PFSK-1 (cell line): ENCODE data around the gene STK32A.

Experiments used
- FOXP2 ChIP-seq: optimal IDR thresholded peaks from 2 replicates; pipeline ENCODE3; 2011; ENCODE audit warnings: borderline replicate concordance, control low read depth, inconsistent platforms; ENCODE audit not compliant: insufficient read depth; ENCODE audit errors: extremely low read length, extremely low read depth
- POLR2AphosphoS5 ChIP-seq: IDR thresholded peaks from 2 replicates; pipeline ENCODE4 v1.6.1; 2012; ENCODE audit warnings: low read depth, mild to moderate bottlenecking, control low read depth, low read length, moderate library complexity
- REST ChIP-seq, 2 experiments: IDR thresholded peaks; 2 replicates each; pipeline versions ENCODE4 v1.6.1 to v1.8.0; 2011 to 2012; ENCODE audit warnings: low read depth in 2 of 2, low read length in 2 of 2, control low read depth in 1 of 2, inconsistent platforms in 1 of 2, mild to moderate bottlenecking in 1 of 2, moderate library complexity in 1 of 2; ENCODE audit not compliant: insufficient read depth in 1 of 2
- SIN3A ChIP-seq: IDR thresholded peaks from 2 replicates; pipeline ENCODE4 v1.6.1; 2012; ENCODE audit warnings: mild to moderate bottlenecking, low read length, moderate library complexity, borderline replicate concordance; ENCODE audit not compliant: insufficient read depth
- TAF1 ChIP-seq: IDR thresholded peaks from 2 replicates; pipeline ENCODE4 v1.6.1; 2012; ENCODE audit warnings: low read length, control low read depth, borderline replicate concordance; ENCODE audit not compliant: insufficient read depth

GRCh38 chr5:147336876-147337275 is 102.0 kb downstream of the STK32A start:
- TF ChIP-seq REST (IDR thresholded peaks at IDR 0.05; ENCODE audit: insufficient read depth in 1 of 2, low read depth in 2 of 2, low read length in 2 of 2) (no peak), POLR2AphosphoS5 (no peak), SIN3A (no peak), FOXP2 (no peak), TAF1 (no peak)
